ENCODE measurements around the gene RFX8.

RFX8 gene

DNA sequence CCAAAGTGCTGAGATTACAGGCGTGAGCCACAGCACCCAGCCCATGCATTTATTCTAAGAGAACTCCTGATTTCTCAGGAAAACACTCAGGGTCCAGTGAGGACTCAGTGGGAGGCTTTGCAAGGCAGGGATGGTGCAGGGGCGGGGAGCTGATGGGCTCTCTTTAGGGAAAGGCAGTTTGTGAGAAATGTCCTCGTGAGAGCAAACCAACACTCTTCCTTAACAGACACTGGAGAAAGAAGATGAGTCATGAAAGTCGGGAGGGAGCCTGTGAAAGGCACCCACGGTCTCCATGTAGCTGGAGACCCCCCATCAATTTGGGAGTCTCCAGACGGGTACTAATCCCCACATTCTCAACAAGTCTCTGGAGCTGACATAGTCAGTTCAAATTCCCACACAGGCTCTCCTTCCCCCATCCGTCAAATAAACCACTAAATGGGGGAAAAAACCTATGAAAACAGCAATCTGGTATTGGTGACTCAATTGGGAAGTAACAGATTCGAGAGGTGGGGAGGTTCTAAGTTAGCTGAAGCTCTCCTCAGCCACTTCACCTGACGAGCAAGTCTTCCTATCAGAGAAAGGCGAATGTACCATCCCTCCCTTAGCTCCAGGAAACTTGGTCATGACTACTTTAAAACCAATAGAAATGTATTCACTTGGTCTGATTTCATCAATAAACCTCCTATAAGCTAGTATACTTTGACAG lies 76.6 kb downstream of the RFX8 start:
- Histone ChIP-seq H3K36me3 (replicated peaks; ENCODE audit: low read depth, low read length) (no peaks in the 10 kb centered on the region), H4K20me1 (ENCODE audit: insufficient read depth, low read length) (no peaks in the 10 kb centered on the region), H3K27ac (ENCODE audit: low read length) (no peak overlapping the region), H3K27me3 (ENCODE audit: low read depth, low read length) (peaks cover 4% of the 10 kb centered on the region; the same call in 1 of the 2 replicates), H3K9ac (ENCODE audit: low read length) (no peak overlapping the region), H3K4me2 (ENCODE audit: low read length) (peak overlapping the region; percentile 89), H3K4me1 (ENCODE audit: low read length) (peaks cover 73% of the 10 kb centered on the region), H3K4me3 (ENCODE audit: low read length) (peak overlapping the region; percentile 34), H2AFZ (ENCODE audit: low read depth, low read length) (no peak overlapping the region), H3K79me2 (ENCODE audit: low read length) (no peaks in the 10 kb centered on the region), H3K9me3 (ENCODE audit: insufficient read depth, low read length) (no peaks in the 10 kb centered on the region)
- TF ChIP-seq, protein P1, sequence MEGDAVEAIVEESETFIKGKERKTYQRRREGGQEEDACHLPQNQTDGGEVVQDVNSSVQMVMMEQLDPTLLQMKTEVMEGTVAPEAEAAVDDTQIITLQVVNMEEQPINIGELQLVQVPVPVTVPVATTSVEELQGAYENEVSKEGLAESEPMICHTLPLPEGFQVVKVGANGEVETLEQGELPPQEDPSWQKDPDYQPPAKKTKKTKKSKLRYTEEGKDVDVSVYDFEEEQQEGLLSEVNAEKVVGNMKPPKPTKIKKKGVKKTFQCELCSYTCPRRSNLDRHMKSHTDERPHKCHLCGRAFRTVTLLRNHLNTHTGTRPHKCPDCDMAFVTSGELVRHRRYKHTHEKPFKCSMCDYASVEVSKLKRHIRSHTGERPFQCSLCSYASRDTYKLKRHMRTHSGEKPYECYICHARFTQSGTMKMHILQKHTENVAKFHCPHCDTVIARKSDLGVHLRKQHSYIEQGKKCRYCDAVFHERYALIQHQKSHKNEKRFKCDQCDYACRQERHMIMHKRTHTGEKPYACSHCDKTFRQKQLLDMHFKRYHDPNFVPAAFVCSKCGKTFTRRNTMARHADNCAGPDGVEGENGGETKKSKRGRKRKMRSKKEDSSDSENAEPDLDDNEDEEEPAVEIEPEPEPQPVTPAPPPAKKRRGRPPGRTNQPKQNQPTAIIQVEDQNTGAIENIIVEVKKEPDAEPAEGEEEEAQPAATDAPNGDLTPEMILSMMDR (IDR thresholded peaks at IDR 0.05; ENCODE audit: low read depth, low read length), result no peak
- no peak for TF ChIP-seq EZH2phosphoT487 (IDR thresholded peaks at IDR 0.05; ENCODE audit: low read depth)

DNA sequence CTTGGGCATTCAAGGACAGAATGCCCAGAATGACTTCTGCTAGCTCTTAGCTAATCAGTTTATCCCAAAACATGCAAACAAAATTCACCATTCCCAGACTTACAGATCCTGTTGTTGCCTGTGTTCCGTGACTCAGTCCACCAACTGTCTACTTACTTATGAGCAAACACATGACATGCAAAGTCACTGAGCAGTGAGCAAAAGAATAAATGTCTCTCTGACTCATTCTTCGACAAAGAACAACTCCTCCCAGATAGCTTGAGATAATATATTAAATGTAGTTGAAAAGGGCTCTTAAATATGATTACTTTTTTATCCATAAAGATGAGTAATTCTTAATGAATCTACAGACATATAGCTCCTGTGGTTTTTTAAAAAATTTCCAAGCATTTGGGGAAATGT lies 78.6 kb downstream of the RFX8 start:
- TF ChIP-seq EZH2phosphoT487 (IDR thresholded peaks at IDR 0.05; ENCODE audit: low read depth), result no peak
- TF ChIP-seq, protein P1 (IDR thresholded peaks at IDR 0.05; ENCODE audit: low read depth, low read length), result no peak
- H3K36me3 ChIP-seq (replicated peaks; ENCODE audit: low read depth, low read length), result no peaks in the 10 kb centered on the region
- peak overlapping the region; percentile 35 for H3K4me3 ChIP-seq (ENCODE audit: low read length)
- peaks cover 4% of the 10 kb centered on the region; the same call in 1 of the 2 replicates for H3K27me3 ChIP-seq (ENCODE audit: low read depth, low read length)
- H3K4me1 ChIP-seq (ENCODE audit: low read length), result peaks cover 58% of the 10 kb centered on the region
- H3K27ac ChIP-seq (ENCODE audit: low read length), result peak overlapping the region; percentile 36
- H3K79me2 ChIP-seq (ENCODE audit: low read length), result no peaks in the 10 kb centered on the region
- H2AFZ ChIP-seq (ENCODE audit: low read depth, low read length), result peak overlapping the region; percentile 27; the same call in 1 of the 2 replicates
- H4K20me1 ChIP-seq (ENCODE audit: insufficient read depth, low read length), result no peaks in the 10 kb centered on the region
- H3K9me3 ChIP-seq (ENCODE audit: insufficient read depth, low read length), result no peaks in the 10 kb centered on the region
- no peak overlapping the region for H3K9ac ChIP-seq (ENCODE audit: low read length)
- H3K4me2 ChIP-seq (ENCODE audit: low read length), result peak overlapping the region; percentile 44

DNA sequence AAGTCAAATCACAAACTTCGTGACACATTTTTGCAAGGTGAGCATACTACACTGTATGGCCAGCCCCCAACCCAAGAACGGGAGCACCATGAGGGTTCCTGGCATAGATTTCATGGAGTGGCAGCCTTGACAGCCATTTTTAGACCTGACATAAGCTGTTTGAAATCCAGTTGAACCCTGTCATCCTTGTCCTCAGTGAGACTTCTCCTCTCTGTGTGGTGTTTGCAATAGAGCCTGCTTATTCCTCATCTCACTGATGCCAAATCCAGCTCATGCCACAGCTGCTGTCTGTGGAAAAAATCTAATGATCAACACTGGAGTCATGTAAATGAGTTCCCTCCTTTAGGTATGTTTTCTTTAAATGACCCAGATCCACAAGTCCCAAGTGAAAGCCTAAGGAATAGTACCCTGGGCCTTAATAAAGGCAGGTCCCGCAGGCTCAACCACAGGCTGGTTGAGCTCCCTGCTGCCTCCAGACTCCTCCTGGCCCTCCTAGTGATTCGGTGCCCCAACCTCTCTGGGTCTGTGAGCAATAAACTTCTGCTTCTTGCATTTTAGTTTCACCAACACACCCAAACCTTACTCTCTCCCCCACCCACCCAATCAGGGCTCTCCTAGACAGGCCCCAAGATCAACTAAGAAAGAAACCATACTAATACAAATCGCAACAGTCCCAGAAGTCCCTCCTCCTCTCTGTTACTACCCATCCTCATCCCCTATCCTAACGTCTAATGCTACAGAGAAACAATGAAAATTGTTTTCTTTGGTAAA lies 79.2 kb downstream of the RFX8 start:
- H3K4me3 ChIP-seq (ENCODE audit: low read length), result peak overlapping the region; percentile 35

More for the DNA sequence above, 79.2 kb downstream of the RFX8 start:
- peaks cover 4% of the 10 kb centered on the region; the same call in 1 of the 2 replicates for H3K27me3 ChIP-seq (ENCODE audit: low read depth, low read length)
- H3K79me2 ChIP-seq (ENCODE audit: low read length), result no peaks in the 10 kb centered on the region
- no peaks in the 10 kb centered on the region for H3K9me3 ChIP-seq (ENCODE audit: insufficient read depth, low read length)
- peak overlapping the region; percentile 36 for H3K27ac ChIP-seq (ENCODE audit: low read length)
- peaks cover 52% of the 10 kb centered on the region for H3K4me1 ChIP-seq (ENCODE audit: low read length)
- H3K4me2 ChIP-seq (ENCODE audit: low read length), result peak overlapping the region; percentile 44
- no peaks in the 10 kb centered on the region for H4K20me1 ChIP-seq (ENCODE audit: insufficient read depth, low read length)
- TF ChIP-seq EZH2phosphoT487 (IDR thresholded peaks at IDR 0.05; ENCODE audit: low read depth), result no peak
- TF ChIP-seq, protein P1 (IDR thresholded peaks at IDR 0.05; ENCODE audit: low read depth, low read length), result no peak
- H3K36me3 ChIP-seq (replicated peaks; ENCODE audit: low read depth, low read length), result no peaks in the 10 kb centered on the region
- peak overlapping the region; percentile 27; the same call in 1 of the 2 replicates for H2AFZ ChIP-seq (ENCODE audit: low read depth, low read length)
- no peak overlapping the region for H3K9ac ChIP-seq (ENCODE audit: low read length)
